ENCODE data around the gene SLX9.
A peak's percentile ranks its signal among the peaks of the same experiment; 100 is the strongest.
"Not testable (repeated sequence)": the region's sequence is repeated elsewhere in the genome, so short reads cannot be mapped to it uniquely, and the experiment has no call there.

The SLX9 gene

GRCh38 chr21:44965251-44966022, 25.6 kb downstream of the SLX9 start:
- DNase-seq = peak; percentile 53

GRCh38 chr21:44966135-44967081, 26.6 kb downstream of the SLX9 start:
- peak; percentile 64 for DNase-seq

GRCh38 chr21:44967082-44968047, 27.5 kb downstream of the SLX9 start:
- no peak for DNase-seq

GRCh38 chr21:44969066-44969670, 29.3 kb downstream of the SLX9 start:
- DNase-seq = peak; percentile 27

- DNase-seq = no peak
Measured at GRCh38 chr21:44969931-44970755, 30.3 kb downstream of the SLX9 start.

GRCh38 chr21:44970766-44971671, 31.2 kb downstream of the SLX9 start:
- DNase-seq = no peak

- DNase-seq = no peak
Measured at GRCh38 chr21:44971672-44971995, 31.8 kb downstream of the SLX9 start.

GRCh38 chr21:44972301-44972814, 32.5 kb downstream of the SLX9 start:
- DNase-seq = no peak

- DNase-seq = no peak
Measured at GRCh38 chr21:44972821-44973220, 33.0 kb downstream of the SLX9 start.

- no peak for DNase-seq
Measured at GRCh38 chr21:44973598-44973997, 33.8 kb downstream of the SLX9 start.

GRCh38 chr21:44974676-44975075, 34.8 kb downstream of the SLX9 start:
- DNase-seq = no peak

GRCh38 chr21:44975720-44976555, 36.1 kb downstream of the SLX9 start:
- no peak for DNase-seq

- DNase-seq = not testable (repeated sequence)
Measured at GRCh38 chr21:44976556-44977393, 36.9 kb downstream of the SLX9 start.

- no peak for DNase-seq
Measured at GRCh38 chr21:44977616-44978340, 37.9 kb downstream of the SLX9 start.

- DNase-seq = no peak
Measured at GRCh38 chr21:44979687-44980561, 40.1 kb downstream of the SLX9 start.

Measured in NCI-H1694 (cell line).